ENCODE results near the gene EPAS1. TPM values are rescaled to one million over a fixed set of nuclear protein-coding genes. Genes with fewer than 3 reads are reported as not detected.

EPAS1 gene
- total RNA-seq, 1 donor from 2014 or later = not detected

DNA sequence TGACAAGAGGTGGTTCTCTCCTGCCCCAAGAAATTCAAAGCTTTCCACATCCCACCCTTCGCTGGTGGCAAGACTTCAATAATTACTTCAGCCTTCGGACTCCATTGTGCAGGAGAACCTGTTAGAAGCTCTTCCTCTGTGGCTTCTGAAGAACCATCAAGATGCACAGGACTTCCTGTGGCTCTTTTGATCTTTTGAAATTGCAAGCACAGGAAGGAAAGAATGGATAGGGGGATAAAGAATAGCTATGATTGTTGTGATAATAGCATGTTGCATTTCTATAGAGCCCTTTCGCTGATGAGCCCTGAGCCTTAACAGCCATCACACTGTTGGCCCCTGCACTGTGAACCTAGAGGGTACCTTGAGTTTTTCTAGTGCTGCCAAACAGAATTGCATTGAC is 7.4 kb downstream of the EPAS1 start:
- Mint-ChIP-seq H3K27me3 (ENCODE audit: unreplicated experiment) (peaks cover 16% of the 10 kb centered on the region), H3K9me3 (ENCODE audit: unreplicated experiment) (peaks cover 1% of the 10 kb centered on the region), H3K36me3 (ENCODE audit: unreplicated experiment) (no peaks in the 10 kb centered on the region), H3K4me3 (ENCODE audit: unreplicated experiment) (no peak overlapping the region), H3K27ac (ENCODE audit: unreplicated experiment) (no peak overlapping the region), H3K4me1 (ENCODE audit: low read depth, unreplicated experiment) (peaks cover 4% of the 10 kb centered on the region)
- TF ChIP-seq, protein P1, sequence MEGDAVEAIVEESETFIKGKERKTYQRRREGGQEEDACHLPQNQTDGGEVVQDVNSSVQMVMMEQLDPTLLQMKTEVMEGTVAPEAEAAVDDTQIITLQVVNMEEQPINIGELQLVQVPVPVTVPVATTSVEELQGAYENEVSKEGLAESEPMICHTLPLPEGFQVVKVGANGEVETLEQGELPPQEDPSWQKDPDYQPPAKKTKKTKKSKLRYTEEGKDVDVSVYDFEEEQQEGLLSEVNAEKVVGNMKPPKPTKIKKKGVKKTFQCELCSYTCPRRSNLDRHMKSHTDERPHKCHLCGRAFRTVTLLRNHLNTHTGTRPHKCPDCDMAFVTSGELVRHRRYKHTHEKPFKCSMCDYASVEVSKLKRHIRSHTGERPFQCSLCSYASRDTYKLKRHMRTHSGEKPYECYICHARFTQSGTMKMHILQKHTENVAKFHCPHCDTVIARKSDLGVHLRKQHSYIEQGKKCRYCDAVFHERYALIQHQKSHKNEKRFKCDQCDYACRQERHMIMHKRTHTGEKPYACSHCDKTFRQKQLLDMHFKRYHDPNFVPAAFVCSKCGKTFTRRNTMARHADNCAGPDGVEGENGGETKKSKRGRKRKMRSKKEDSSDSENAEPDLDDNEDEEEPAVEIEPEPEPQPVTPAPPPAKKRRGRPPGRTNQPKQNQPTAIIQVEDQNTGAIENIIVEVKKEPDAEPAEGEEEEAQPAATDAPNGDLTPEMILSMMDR (IDR thresholded peaks at IDR 0.05; ENCODE audit: partially characterized antibody, unreplicated experiment) = no peak
- no peak for DNase-seq

DNA sequence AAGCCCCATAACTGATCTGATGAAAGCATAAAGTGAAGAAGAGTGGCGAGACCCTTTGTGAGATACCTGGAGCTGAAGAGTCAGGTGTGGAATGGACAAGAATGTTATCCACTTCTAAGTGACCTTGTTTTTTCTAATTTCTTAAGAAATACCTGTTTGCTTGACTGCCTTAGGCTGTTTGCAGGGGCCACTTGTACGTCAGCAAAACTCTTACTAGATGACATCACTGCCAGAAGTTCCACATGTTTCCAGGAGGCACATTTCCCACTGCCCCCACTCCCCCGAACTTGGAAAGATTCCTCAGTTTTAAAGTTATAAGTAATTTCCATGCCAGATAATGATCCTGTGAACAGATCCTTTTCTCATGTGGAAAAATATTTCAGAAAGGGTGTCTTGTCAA is 8.0 kb downstream of the EPAS1 start:
- no peak overlapping the region for H3K27ac Mint-ChIP-seq (ENCODE audit: unreplicated experiment)
- no peaks in the 10 kb centered on the region for H3K4me1 Mint-ChIP-seq (ENCODE audit: low read depth, unreplicated experiment)

DNA sequence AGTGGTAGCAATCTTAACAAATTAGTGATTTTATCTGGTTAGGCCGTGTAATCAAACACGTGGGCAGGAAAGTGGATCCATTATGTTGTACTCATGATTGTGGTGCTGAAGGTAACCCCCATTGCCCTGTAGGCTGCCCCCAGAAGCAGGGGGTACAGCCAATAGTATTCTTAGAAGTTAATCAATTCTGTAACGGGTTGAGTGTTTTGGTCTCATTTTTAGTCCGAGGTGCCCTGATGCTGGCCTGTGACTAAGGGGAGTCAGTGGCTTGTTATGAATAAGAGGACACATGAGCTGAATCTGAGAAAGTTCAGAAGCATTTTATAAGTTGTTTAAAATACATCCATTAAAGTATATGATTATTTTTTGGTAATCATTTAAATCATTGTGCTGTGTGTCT is 8.6 kb downstream of the EPAS1 start:
- TF ChIP-seq, protein P1 (IDR thresholded peaks at IDR 0.05; ENCODE audit: partially characterized antibody, unreplicated experiment) = no peak
- no peak overlapping the region for H3K4me3 Mint-ChIP-seq (ENCODE audit: unreplicated experiment)
- H3K4me1 Mint-ChIP-seq (ENCODE audit: low read depth, unreplicated experiment) = no peaks in the 10 kb centered on the region
- peaks cover 8% of the 10 kb centered on the region for H3K27me3 Mint-ChIP-seq (ENCODE audit: unreplicated experiment)
- H3K27ac Mint-ChIP-seq (ENCODE audit: unreplicated experiment) = no peak overlapping the region
- DNase-seq = no peak
- H3K9me3 Mint-ChIP-seq (ENCODE audit: unreplicated experiment) = peaks cover 1% of the 10 kb centered on the region
- H3K36me3 Mint-ChIP-seq (ENCODE audit: unreplicated experiment) = no peaks in the 10 kb centered on the region

More for the DNA sequence above, 8.0 kb downstream of the EPAS1 start:
- Mint-ChIP-seq H3K27me3 (ENCODE audit: unreplicated experiment) (peaks cover 13% of the 10 kb centered on the region), H3K4me3 (ENCODE audit: unreplicated experiment) (no peak overlapping the region), H3K9me3 (ENCODE audit: unreplicated experiment) (peaks cover 1% of the 10 kb centered on the region), H3K36me3 (ENCODE audit: unreplicated experiment) (no peaks in the 10 kb centered on the region)
- DNase-seq = no peak
- TF ChIP-seq, protein P1 (IDR thresholded peaks at IDR 0.05; ENCODE audit: partially characterized antibody, unreplicated experiment) = no peak

DNA sequence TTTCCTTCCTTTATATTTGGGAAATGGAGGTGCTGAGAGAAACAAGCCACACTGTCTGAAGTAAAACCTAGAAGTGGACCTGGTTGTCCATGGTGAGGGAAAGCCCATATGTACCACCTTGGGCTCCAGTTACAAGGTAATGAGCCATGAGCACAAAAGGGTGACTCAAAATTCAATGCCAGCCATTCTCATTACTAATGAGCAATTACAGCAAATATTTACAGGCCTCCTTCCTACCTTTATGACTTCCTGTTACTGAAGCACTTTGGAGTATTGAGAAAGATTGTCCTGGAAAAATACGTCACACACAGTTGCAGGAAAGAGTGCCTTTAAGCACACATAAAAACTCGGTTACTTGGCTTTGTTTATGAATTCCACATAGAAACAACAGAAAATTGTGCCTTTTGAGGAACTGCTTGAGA is 9.1 kb downstream of the EPAS1 start:
- H3K27me3 Mint-ChIP-seq (ENCODE audit: unreplicated experiment) = peaks cover 8% of the 10 kb centered on the region
- H3K4me1 Mint-ChIP-seq (ENCODE audit: low read depth, unreplicated experiment) = no peaks in the 10 kb centered on the region
- no peak for DNase-seq
- H3K27ac Mint-ChIP-seq (ENCODE audit: unreplicated experiment) = no peak overlapping the region
- H3K36me3 Mint-ChIP-seq (ENCODE audit: unreplicated experiment) = no peaks in the 10 kb centered on the region
- no peak overlapping the region for H3K4me3 Mint-ChIP-seq (ENCODE audit: unreplicated experiment)
- H3K9me3 Mint-ChIP-seq (ENCODE audit: unreplicated experiment) = peaks cover 1% of the 10 kb centered on the region
- TF ChIP-seq, protein P1 (IDR thresholded peaks at IDR 0.05; ENCODE audit: partially characterized antibody, unreplicated experiment) = no peak

DNA sequence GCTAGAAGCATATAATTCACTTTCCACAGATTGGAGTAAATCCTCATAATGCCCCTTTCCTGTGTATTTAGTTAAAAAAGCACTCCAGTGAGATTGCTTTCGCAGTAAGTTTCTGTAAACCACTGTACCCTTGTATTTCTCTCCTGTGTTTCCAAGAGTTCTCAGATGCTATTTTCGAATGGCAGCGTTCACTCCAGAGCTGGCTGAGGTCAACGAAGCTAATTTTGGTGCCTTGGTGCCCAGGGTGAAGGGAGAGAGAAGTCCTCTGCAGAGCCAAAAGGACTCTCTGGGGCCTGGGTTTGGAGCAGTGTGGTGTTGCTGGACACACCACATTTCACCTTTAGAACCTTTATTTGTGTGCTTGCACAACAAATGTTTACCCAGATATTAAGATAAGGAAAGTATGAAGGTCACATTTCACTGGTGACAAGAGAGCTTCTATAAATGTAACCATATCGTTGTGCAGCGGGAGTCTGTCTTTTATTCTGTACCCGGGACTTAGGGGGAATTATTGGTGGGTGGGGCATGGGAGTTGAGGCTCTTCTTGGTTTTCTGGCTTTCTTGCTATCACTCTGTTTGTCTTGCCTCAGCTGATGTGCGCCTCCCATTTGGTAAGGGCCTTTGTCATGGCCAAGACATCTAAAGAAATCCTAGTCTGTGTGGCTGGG is 9.9 kb downstream of the EPAS1 start:
- no peaks in the 10 kb centered on the region for H3K36me3 Mint-ChIP-seq (ENCODE audit: unreplicated experiment)
- TF ChIP-seq, protein P1 (IDR thresholded peaks at IDR 0.05; ENCODE audit: partially characterized antibody, unreplicated experiment) = no peak
- H3K4me3 Mint-ChIP-seq (ENCODE audit: unreplicated experiment) = no peak overlapping the region
- DNase-seq = no peak
- H3K27me3 Mint-ChIP-seq (ENCODE audit: unreplicated experiment) = peaks cover 8% of the 10 kb centered on the region
- H3K27ac Mint-ChIP-seq (ENCODE audit: unreplicated experiment) = no peak overlapping the region
- H3K9me3 Mint-ChIP-seq (ENCODE audit: unreplicated experiment) = peaks cover 1% of the 10 kb centered on the region
- H3K4me1 Mint-ChIP-seq (ENCODE audit: low read depth, unreplicated experiment) = no peaks in the 10 kb centered on the region

Data from glutamatergic neuron (in vitro differentiated cells).